Natural killer cell (primary cell): Measurements from ENCODE around the gene ARMC10. TPM values are rescaled to one million over a fixed set of nuclear protein-coding genes. Genes with fewer than 3 reads are reported as not detected.

Experiments
- ATAC-seq, 3 donors: fragments of 150-1000 bp in 2 of 3; fragments of 200-7000 bp in 1 of 3; cut with Tn5 transposase; 1 replicate in 1 of 3; 2 replicates in 2 of 3; pipeline ENCODE4 v1.10.0; 2021; ENCODE audit warnings: mild to moderate bottlenecking in 2 of 3, moderate library complexity in 2 of 3
- DNase-seq, 2 donors: peaks; one replicate each; pipeline versions ENCODE4 v3.0.0 to v3.0.0-alpha.2; 2013 to 2021; ENCODE audit warnings: mixed read lengths in 1 of 2
- H3K27ac ChIP-seq: one replicate; pipeline ENCODE4 v1.5.1; 2013; ENCODE audit warnings: mild to moderate bottlenecking, low read length
- H3K27me3 ChIP-seq: one replicate; pipeline ENCODE4 v1.6.1; 2013; ENCODE audit warnings: low read length; ENCODE audit not compliant: control insufficient read depth, insufficient read depth
- H3K36me3 ChIP-seq: one replicate; pipeline ENCODE4 v1.6.1; 2013; ENCODE audit warnings: low read length; ENCODE audit not compliant: control insufficient read depth, insufficient read depth
- H3K4me1 ChIP-seq: one replicate; pipeline ENCODE4 v1.6.1; 2013; ENCODE audit warnings: low read length; ENCODE audit not compliant: control insufficient read depth, insufficient read depth
- H3K4me3 ChIP-seq: one replicate; pipeline ENCODE4 v1.5.1; 2013; ENCODE audit warnings: low read length
- H3K9me3 ChIP-seq: one replicate; pipeline ENCODE4 v1.6.1; 2013; ENCODE audit warnings: low read length; ENCODE audit not compliant: control insufficient read depth, insufficient read depth
- H3K27ac Mint-ChIP-seq, 2 donors: one replicate each; pipeline ENCODE4 v1.8.0; 2022; ENCODE audit warnings: mild to moderate bottlenecking in 2 of 2, mixed read lengths in 2 of 2, moderate library complexity in 1 of 2
- H3K27me3 Mint-ChIP-seq, 2 donors: one replicate each; pipeline ENCODE4 v1.8.0; 2022; ENCODE audit warnings: low read depth in 2 of 2, mixed read lengths in 2 of 2
- H3K36me3 Mint-ChIP-seq: one replicate; pipeline ENCODE4 v1.8.0; 2022; ENCODE audit warnings: mixed read lengths
- H3K4me1 Mint-ChIP-seq, 2 donors: one replicate each; pipeline ENCODE4 v1.8.0; 2022; ENCODE audit warnings: mixed read lengths in 2 of 2
- H3K4me3 Mint-ChIP-seq: one replicate; pipeline ENCODE4 v1.8.0; 2022; ENCODE audit warnings: mild to moderate bottlenecking, moderate library complexity, mixed read lengths
- H3K9me3 Mint-ChIP-seq, 2 donors: one replicate each; pipeline ENCODE4 v1.8.0; 2022; ENCODE audit warnings: mixed read lengths in 2 of 2
- WGBS: methylation state at CpG from one replicate; pipeline ENCODE4 v1.1.7; 2013; ENCODE audit warnings: missing lambda C conversion rate; ENCODE audit not compliant: insufficient coverage; 5-methylcytosine and 5-hydroxymethylcytosine counted together
- intact Hi-C: fragments of 100-400 bp; cut with micrococcal nuclease; formaldehyde crosslinking; loops from one replicate; pipeline ENCODE4 v1.14.2; 2022
- total RNA-seq, 4 donors: library from RNA; stranded (reverse); fragments of 120-200 nt in 1 of 4; gene quantifications; one replicate each; pipeline versions ENCODE4 v1.2.3 to v1.2.4, GENCODE V29; 2013 to 2022
- TF ChIP-seq, protein P1 (sequence below): fragments of 200-600 bp; IDR thresholded peaks from one replicate; pipeline ENCODE4 v1.8.0; 2022; ENCODE audit warnings: antibody characterized with exemption

ARMC10 gene
- total RNA-seq, 3 donors from 2014 or later (not counting 1 experiment from before 2014, with no cell fraction given) = 15.0 to 17.2 (median 15.4) TPM

DNA sequence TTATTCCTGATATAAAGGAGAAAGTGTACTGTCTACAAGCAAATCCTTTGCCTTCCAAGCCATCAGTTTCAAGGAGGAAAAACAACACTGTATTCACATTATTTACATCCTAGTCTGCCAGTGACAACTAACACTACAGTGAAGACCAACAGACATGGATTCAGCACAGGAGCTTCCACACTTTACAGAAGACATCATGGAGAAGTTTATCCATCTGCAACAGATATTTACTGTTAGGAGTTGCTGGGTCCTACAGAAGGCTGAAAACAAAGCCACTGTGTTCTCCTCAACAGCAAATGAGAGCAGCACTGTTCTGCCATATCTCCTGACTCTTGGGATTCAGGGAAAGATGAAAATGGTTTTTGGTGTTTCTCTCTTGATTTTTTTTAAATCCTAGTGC lies 42.1 kb downstream of the ARMC10 start:
- intact Hi-C loops = no loop called here
- H3K36me3 Mint-ChIP-seq = peaks cover 6% of the 10 kb centered on the region
- ATAC-seq = no peak

DNA sequence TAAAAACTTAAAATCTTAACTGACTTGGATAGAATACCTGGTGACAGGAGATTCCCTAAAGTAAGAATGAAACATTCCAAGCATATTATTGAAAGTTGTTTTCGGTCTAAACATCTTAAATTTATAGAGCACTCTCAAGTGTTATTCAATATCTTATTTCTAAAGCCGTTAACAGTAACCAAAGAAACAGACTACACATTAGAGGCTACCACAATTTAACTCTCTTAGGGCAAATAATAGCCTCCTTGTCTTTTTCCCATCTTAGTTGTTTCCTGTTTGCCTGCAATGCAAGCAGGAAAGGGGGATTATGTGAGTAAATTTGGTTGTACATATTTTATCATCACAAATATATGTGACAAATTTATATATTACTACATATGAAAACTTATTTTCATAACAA lies 42.5 kb downstream of the ARMC10 start:
- ATAC-seq (no peak), DNase-seq (no peak)
- peaks cover 2% of the 10 kb centered on the region for H3K4me1 ChIP-seq
- Mint-ChIP-seq H3K4me3 (no peak overlapping the region), H3K4me1 (peaks cover 0 to 11% of the 10 kb centered on the region in 2 donors), H3K9me3 (no peaks in the 10 kb centered on the region), H3K36me3 (peaks cover 6% of the 10 kb centered on the region), H3K27ac (no peak overlapping the region), H3K27me3 (no peaks in the 10 kb centered on the region)
- H3K4me3 ChIP-seq = no peak overlapping the region
- intact Hi-C loops = no loop called here
- TF ChIP-seq, protein P1, sequence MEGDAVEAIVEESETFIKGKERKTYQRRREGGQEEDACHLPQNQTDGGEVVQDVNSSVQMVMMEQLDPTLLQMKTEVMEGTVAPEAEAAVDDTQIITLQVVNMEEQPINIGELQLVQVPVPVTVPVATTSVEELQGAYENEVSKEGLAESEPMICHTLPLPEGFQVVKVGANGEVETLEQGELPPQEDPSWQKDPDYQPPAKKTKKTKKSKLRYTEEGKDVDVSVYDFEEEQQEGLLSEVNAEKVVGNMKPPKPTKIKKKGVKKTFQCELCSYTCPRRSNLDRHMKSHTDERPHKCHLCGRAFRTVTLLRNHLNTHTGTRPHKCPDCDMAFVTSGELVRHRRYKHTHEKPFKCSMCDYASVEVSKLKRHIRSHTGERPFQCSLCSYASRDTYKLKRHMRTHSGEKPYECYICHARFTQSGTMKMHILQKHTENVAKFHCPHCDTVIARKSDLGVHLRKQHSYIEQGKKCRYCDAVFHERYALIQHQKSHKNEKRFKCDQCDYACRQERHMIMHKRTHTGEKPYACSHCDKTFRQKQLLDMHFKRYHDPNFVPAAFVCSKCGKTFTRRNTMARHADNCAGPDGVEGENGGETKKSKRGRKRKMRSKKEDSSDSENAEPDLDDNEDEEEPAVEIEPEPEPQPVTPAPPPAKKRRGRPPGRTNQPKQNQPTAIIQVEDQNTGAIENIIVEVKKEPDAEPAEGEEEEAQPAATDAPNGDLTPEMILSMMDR = no peak
- no peaks in the 10 kb centered on the region for H3K27me3 ChIP-seq
- WGBS = 100% methylated on average over 2 of the region's 2 CpGs
- peaks cover 23% of the 10 kb centered on the region for H3K36me3 ChIP-seq
- no peaks in the 10 kb centered on the region for H3K9me3 ChIP-seq
- no peak overlapping the region for H3K27ac ChIP-seq

More for the DNA sequence above, 42.1 kb downstream of the ARMC10 start:
- H3K27ac Mint-ChIP-seq = no peak overlapping the region
- Histone ChIP-seq H3K9me3 (no peaks in the 10 kb centered on the region), H3K4me1 (peaks cover 2% of the 10 kb centered on the region), H3K27me3 (no peaks in the 10 kb centered on the region), H3K27ac (no peak overlapping the region), H3K4me3 (no peak overlapping the region), H3K36me3 (peaks cover 22% of the 10 kb centered on the region)
- H3K9me3 Mint-ChIP-seq = no peaks in the 10 kb centered on the region
- peaks cover 0 to 11% of the 10 kb centered on the region in 2 donors for H3K4me1 Mint-ChIP-seq
- no peak for DNase-seq
- TF ChIP-seq, protein P1 = no peak
- no peak overlapping the region for H3K4me3 Mint-ChIP-seq
- H3K27me3 Mint-ChIP-seq = no peaks in the 10 kb centered on the region

DNA sequence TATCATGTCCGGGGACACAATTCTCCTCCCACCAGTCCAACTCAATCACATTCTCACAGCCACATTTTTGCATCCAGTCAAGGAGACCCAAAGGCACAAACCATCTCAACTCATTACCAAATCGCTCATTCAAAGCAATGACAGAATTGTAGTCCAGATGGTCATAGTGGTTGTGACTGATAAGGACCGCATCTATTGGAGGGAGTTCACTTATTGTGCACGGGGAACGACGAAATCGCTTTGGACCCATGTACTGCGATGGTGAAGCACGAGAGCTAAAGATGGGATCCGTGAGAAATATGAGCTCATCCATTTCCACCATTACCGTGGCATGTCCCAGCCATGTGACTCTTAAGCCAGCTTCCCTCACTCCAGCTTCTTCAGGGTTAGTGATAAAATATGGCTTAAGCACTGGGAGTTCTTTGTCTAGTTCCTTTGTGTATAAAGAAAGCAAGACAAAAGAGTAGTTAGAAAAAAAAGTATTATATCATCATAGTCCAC lies 44.9 kb downstream of the ARMC10 start:
- H3K4me1 ChIP-seq = no peaks in the 10 kb centered on the region
- H3K9me3 Mint-ChIP-seq = no peaks in the 10 kb centered on the region
- ATAC-seq = no peak
- H3K27ac Mint-ChIP-seq = no peak overlapping the region
- H3K27me3 ChIP-seq = no peaks in the 10 kb centered on the region
- TF ChIP-seq, protein P1 = no peak
- H3K27me3 Mint-ChIP-seq = no peaks in the 10 kb centered on the region
- intact Hi-C loops = no loop called here
- H3K36me3 Mint-ChIP-seq = peaks cover 6% of the 10 kb centered on the region
- no peak for DNase-seq
- H3K27ac ChIP-seq = no peak overlapping the region
- over 99% methylated on average over 10 of the region's 11 CpGs for WGBS
- H3K4me3 Mint-ChIP-seq = no peak overlapping the region
- peaks cover 0 to 4% of the 10 kb centered on the region in 2 donors for H3K4me1 Mint-ChIP-seq
- H3K4me3 ChIP-seq = no peak overlapping the region
- H3K9me3 ChIP-seq = no peaks in the 10 kb centered on the region
- H3K36me3 ChIP-seq = peaks cover 29% of the 10 kb centered on the region

DNA sequence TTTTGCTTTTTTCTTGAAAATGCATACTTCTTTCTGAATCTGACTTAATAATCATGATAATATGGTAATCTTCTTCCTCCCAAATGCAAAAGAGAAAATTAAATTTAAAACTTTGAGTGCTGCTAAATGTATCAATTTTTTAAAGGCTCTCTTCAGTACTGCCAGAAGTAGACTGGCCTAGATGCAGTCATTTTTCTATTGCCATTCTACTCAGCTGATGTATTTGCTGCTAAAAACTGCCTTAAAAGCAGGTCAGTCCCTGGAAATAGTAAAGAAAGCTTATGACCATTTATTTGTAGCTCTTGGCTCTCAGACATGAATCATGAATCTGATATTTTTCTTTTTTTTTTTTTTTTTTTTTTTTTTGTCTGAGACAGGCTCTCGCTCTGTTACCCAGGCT lies 45.4 kb downstream of the ARMC10 start:
- ATAC-seq = no peak
- peaks cover 6% of the 10 kb centered on the region for H3K36me3 Mint-ChIP-seq

More for the DNA sequence above, 45.4 kb downstream of the ARMC10 start:
- no peaks in the 10 kb centered on the region for H3K27me3 Mint-ChIP-seq
- no peak overlapping the region for H3K4me3 Mint-ChIP-seq
- no peak overlapping the region for H3K27ac Mint-ChIP-seq
- Histone ChIP-seq H3K4me1 (no peaks in the 10 kb centered on the region), H3K9me3 (no peaks in the 10 kb centered on the region), H3K4me3 (no peak overlapping the region), H3K36me3 (peaks cover 29% of the 10 kb centered on the region), H3K27me3 (no peaks in the 10 kb centered on the region), H3K27ac (no peak overlapping the region)
- TF ChIP-seq, protein P1 = no peak
- no peak for DNase-seq
- intact Hi-C loops = no loop called here
- peaks cover 0 to 4% of the 10 kb centered on the region in 2 donors for H3K4me1 Mint-ChIP-seq
- WGBS = 100% methylated on average over 1 of the region's 1 CpG
- no peaks in the 10 kb centered on the region for H3K9me3 Mint-ChIP-seq
